GM23248 (cell line): ENCODE measurements around the gene RAB39A.

Source experiments
- EZH2 ChIP-seq: fragments of 200-600 bp; sonication (generic); IDR thresholded peaks from 2 replicates; pipeline ENCODE4 v1.6.1; 2018; ENCODE audit warnings: antibody characterized with exemption, mild to moderate bottlenecking; ENCODE audit not compliant: insufficient read depth, poor library complexity, severe bottlenecking
- EZH2phosphoT487 ChIP-seq: fragments of 200-600 bp; sonication (generic); IDR thresholded peaks from 2 replicates; pipeline ENCODE4 v1.6.1; 2018; ENCODE audit warnings: antibody characterized with exemption, moderate library complexity, mild to moderate bottlenecking, low read depth; ENCODE audit not compliant: insufficient read depth

- TF ChIP-seq EZH2phosphoT487 (no peak), EZH2 (no peak)
These were observed 28.3 kb downstream of the RAB39A start for GRCh38 chr11:107956543-107956942.
